HFFc6 (cell line): ENCODE results near the gene SPTBN2. TPM values are rescaled to one million over a fixed set of nuclear protein-coding genes. Genes with fewer than 3 reads are reported as not detected.
"Not testable (repeated sequence)": the region's sequence is repeated elsewhere in the genome, so short reads cannot be mapped to it uniquely, and the experiment has no call there.

ENCODE experiments used
- DNase-seq: peaks from one replicate; pipeline ENCODE4 v3.0.0-alpha.2; 2018
- H3K27ac Mint-ChIP-seq: 2 replicates; pipeline ENCODE4 v1.8.0; 2020; ENCODE audit warnings: mild to moderate bottlenecking, mixed read lengths
- H3K27me3 Mint-ChIP-seq: 2 replicates; pipeline ENCODE4 v1.8.0; 2021; ENCODE audit warnings: mild to moderate bottlenecking, moderate library complexity, mixed read lengths; ENCODE audit not compliant: insufficient read depth
- H3K36me3 Mint-ChIP-seq: 2 replicates; pipeline ENCODE4 v1.8.0; 2021; ENCODE audit warnings: low read depth, mixed read lengths
- H3K4me1 Mint-ChIP-seq: 2 replicates; pipeline ENCODE4 v1.8.0; 2020; ENCODE audit warnings: low read depth, mixed read lengths
- H3K4me3 Mint-ChIP-seq: 2 replicates; pipeline ENCODE4 v1.8.0; 2020; ENCODE audit warnings: mild to moderate bottlenecking, moderate library complexity, mixed read lengths
- H3K9me3 Mint-ChIP-seq: 2 replicates; pipeline ENCODE4 v1.8.0; 2020; ENCODE audit warnings: mild to moderate bottlenecking, mixed read lengths
- total RNA-seq, 6 experiments: library from RNA; stranded (reverse); fragmentation: NEBNext Ultra II Directional; extraction: Animal tissue kit (Norgen Biotek cat#: 25700); gene quantifications; 2 replicates in 1 of 6; 3 replicates in 5 of 6; pipeline ENCODE4 v1.2.3, GENCODE V29; 2021
- TF ChIP-seq, protein P1 (sequence below): fragments of 200-600 bp; sonication (generic); IDR thresholded peaks from 2 replicates; pipeline ENCODE4 v1.5.0; 2021; ENCODE audit warnings: antibody characterized with exemption, mild to moderate bottlenecking

Gene SPTBN2
- total RNA-seq, 6 experiments from 2014 or later: 0.13 to 0.94 (median 0.33) TPM; not detected in 1

DNA sequence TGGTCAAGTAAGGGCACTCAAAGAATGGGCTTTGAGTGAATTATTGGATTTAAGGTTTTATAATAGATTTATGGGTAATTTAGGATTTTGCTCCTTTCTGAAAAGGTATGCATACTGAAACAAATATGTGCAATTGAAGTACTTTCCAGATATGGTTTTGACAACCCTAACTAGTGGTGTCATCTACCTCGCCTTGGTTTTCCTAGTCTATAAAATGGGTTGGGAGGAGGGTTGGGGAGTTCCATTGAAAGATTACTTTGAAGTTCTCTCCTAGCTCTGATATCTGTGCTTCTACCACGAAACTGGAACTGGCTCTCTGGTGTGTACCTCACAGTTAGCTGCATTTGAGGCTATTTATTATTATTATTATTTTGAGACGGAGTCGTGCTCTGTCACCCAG lies 431 bp upstream of the SPTBN2 start:
- peaks cover 7% of the 10 kb centered on the region for H3K4me1 Mint-ChIP-seq
- no peak for DNase-seq
- H3K27me3 Mint-ChIP-seq: peaks cover 52% of the 10 kb centered on the region
- peaks cover 5% of the 10 kb centered on the region; the same call in 1 of the 2 replicates for H3K36me3 Mint-ChIP-seq
- H3K27ac Mint-ChIP-seq: no peak overlapping the region
- TF ChIP-seq, protein P1, sequence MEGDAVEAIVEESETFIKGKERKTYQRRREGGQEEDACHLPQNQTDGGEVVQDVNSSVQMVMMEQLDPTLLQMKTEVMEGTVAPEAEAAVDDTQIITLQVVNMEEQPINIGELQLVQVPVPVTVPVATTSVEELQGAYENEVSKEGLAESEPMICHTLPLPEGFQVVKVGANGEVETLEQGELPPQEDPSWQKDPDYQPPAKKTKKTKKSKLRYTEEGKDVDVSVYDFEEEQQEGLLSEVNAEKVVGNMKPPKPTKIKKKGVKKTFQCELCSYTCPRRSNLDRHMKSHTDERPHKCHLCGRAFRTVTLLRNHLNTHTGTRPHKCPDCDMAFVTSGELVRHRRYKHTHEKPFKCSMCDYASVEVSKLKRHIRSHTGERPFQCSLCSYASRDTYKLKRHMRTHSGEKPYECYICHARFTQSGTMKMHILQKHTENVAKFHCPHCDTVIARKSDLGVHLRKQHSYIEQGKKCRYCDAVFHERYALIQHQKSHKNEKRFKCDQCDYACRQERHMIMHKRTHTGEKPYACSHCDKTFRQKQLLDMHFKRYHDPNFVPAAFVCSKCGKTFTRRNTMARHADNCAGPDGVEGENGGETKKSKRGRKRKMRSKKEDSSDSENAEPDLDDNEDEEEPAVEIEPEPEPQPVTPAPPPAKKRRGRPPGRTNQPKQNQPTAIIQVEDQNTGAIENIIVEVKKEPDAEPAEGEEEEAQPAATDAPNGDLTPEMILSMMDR: no peak
- no peaks in the 10 kb centered on the region for H3K9me3 Mint-ChIP-seq
- H3K4me3 Mint-ChIP-seq: no peak overlapping the region

GRCh38 chr11:66728038-66728692 lies 851 bp downstream of the SPTBN2 start:
- H3K36me3 Mint-ChIP-seq: peaks cover 5% of the 10 kb centered on the region; the same call in 1 of the 2 replicates
- H3K4me1 Mint-ChIP-seq: peaks cover 7% of the 10 kb centered on the region
- H3K27me3 Mint-ChIP-seq: peaks cover 48% of the 10 kb centered on the region
- no peak overlapping the region for H3K27ac Mint-ChIP-seq
- TF ChIP-seq, protein P1: no peak
- no peaks in the 10 kb centered on the region for H3K9me3 Mint-ChIP-seq
- peak overlapping the region; percentile 82 for H3K4me3 Mint-ChIP-seq
- no peak for DNase-seq

DNA sequence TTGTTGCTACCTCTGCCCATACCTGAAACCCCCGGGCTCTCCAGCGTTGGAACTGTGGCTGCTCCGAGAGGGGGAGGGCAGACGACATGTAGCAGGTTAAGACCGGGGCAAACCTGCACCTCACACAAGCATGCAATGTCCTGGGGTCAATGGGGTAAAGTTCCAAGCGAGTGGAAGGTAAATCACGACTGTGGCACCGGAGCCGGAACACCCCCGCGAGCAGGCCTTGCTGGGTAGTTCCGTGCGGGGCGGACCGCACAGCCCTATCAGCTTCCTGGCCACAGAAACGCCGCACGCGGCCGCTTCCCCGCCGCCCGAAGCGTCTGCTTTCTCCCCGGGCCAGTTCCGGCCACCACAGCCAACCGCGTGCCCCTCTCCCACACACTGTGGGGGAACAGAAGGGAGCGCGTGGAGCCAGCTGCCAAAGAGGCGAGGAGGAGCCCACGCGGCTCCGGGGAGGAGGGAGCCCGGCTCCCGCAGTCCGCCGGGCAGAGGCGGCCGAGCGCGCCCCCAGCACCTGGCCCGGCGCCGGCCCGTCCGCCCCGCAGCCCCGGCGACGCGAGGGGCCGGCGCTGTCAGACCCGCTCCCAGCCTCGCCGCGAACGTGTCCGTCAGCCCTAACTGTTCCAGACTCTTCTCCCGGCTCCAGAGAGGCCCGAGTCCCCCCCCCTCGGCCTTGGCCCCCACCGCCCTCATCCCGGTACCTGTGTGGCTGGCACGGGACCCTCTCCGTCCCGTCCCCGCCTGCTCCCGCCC lies 1.6 kb downstream of the SPTBN2 start:
- H3K9me3 Mint-ChIP-seq: no peaks in the 10 kb centered on the region
- H3K36me3 Mint-ChIP-seq: peaks cover 5% of the 10 kb centered on the region; the same call in 1 of the 2 replicates
- H3K27me3 Mint-ChIP-seq: peaks cover 49% of the 10 kb centered on the region
- TF ChIP-seq, protein P1: no peak
- H3K27ac Mint-ChIP-seq: no peak overlapping the region
- DNase-seq: no peak
- peak overlapping the region; percentile 51 for H3K4me3 Mint-ChIP-seq
- H3K4me1 Mint-ChIP-seq: peaks cover 7% of the 10 kb centered on the region

DNA sequence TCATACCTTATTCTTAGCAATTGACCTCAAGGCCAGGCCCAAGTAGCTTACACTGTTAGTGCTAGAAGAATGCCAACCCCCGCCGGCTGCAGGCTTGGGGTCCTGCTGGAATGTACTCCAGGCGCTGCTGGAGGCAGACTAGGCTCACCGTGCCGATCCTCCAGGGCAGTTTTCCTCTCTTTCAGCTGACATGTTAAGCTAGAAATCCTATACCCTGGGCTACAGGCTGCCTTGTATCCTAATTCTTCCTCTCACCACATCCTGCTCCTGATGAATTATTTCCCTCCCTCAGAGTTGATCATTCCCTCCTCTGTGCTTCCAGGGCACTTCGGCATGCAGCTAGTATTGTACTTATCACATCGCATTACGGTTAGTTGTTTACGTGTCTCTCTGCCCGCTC lies 3.4 kb downstream of the SPTBN2 start:
- H3K4me1 Mint-ChIP-seq: peaks cover 7% of the 10 kb centered on the region
- peaks cover 5% of the 10 kb centered on the region; the same call in 1 of the 2 replicates for H3K36me3 Mint-ChIP-seq
- TF ChIP-seq, protein P1: no peak
- H3K27ac Mint-ChIP-seq: no peak overlapping the region
- peaks cover 51% of the 10 kb centered on the region for H3K27me3 Mint-ChIP-seq
- no peak overlapping the region for H3K4me3 Mint-ChIP-seq
- H3K9me3 Mint-ChIP-seq: no peaks in the 10 kb centered on the region
- DNase-seq: no peak

GRCh38 chr11:66725114-66725513 lies 3.9 kb downstream of the SPTBN2 start:
- TF ChIP-seq, protein P1: no peak
- no peak for DNase-seq
- H3K36me3 Mint-ChIP-seq: peaks cover 5% of the 10 kb centered on the region; the same call in 1 of the 2 replicates
- H3K9me3 Mint-ChIP-seq: no peaks in the 10 kb centered on the region
- H3K4me1 Mint-ChIP-seq: peaks cover 11% of the 10 kb centered on the region
- peaks cover 53% of the 10 kb centered on the region for H3K27me3 Mint-ChIP-seq
- H3K4me3 Mint-ChIP-seq: no peak overlapping the region
- H3K27ac Mint-ChIP-seq: no peak overlapping the region

- not testable (repeated sequence) for H3K4me3 Mint-ChIP-seq, H3K9me3 Mint-ChIP-seq
- peaks cover 46% of the 10 kb centered on the region for H3K27me3 Mint-ChIP-seq
Observed at GRCh38 chr11:66724167-66724566, 4.8 kb downstream of the SPTBN2 start.

More at GRCh38 chr11:66724167-66724566, 4.8 kb downstream of the SPTBN2 start:
- not testable (repeated sequence) for H3K27ac Mint-ChIP-seq, H3K36me3 Mint-ChIP-seq, DNase-seq
- peaks cover 15% of the 10 kb centered on the region for H3K4me1 Mint-ChIP-seq
